Type B pancreatic cell (in vitro differentiated cells): Measurements from ENCODE around the gene CLASP1. TPM values are rescaled to one million over a fixed set of nuclear protein-coding genes. Genes with fewer than 3 reads are reported as not detected.

ENCODE experiments used
- DNase-seq: peaks from one replicate; pipeline ENCODE4 v3.0.0; 2021; ENCODE audit warnings: mixed read lengths; ENCODE audit not compliant: unreplicated experiment; ENCODE audit errors: extremely low spot score
- H3K27ac Mint-ChIP-seq: 2 replicates; pipeline ENCODE4 v1.8.0; 2021; ENCODE audit warnings: mild to moderate bottlenecking, mixed read lengths
- H3K27me3 Mint-ChIP-seq: 2 replicates; pipeline ENCODE4 v1.8.0; 2021; ENCODE audit warnings: mixed read lengths
- H3K36me3 Mint-ChIP-seq: 2 replicates; pipeline ENCODE4 v1.8.0; 2021; ENCODE audit warnings: mixed read lengths
- H3K4me1 Mint-ChIP-seq: one replicate; pipeline ENCODE4 v1.8.0; 2021; ENCODE audit warnings: mixed read lengths; ENCODE audit not compliant: unreplicated experiment
- H3K4me3 Mint-ChIP-seq: 2 replicates; pipeline ENCODE4 v1.8.0; 2021; ENCODE audit warnings: mild to moderate bottlenecking, mixed read lengths
- H3K9me3 Mint-ChIP-seq: 2 replicates; pipeline ENCODE4 v1.8.0; 2021; ENCODE audit warnings: mixed read lengths
- total RNA-seq: library from RNA; stranded (reverse); gene quantifications from 2 replicates; pipeline ENCODE4 v1.2.1, GENCODE V29; 2021; ENCODE audit warnings: low replicate concordance
- TF ChIP-seq, protein P1 (sequence below): fragments of 200-600 bp; sonication (generic); conservative IDR thresholded peaks from 2 replicates; pipeline ENCODE4 v1.5.0; 2021; ENCODE audit warnings: antibody characterized with exemption, mild to moderate bottlenecking

Gene CLASP1
- total RNA-seq, 1 donor from 2014 or later: 74.6 TPM

DNA sequence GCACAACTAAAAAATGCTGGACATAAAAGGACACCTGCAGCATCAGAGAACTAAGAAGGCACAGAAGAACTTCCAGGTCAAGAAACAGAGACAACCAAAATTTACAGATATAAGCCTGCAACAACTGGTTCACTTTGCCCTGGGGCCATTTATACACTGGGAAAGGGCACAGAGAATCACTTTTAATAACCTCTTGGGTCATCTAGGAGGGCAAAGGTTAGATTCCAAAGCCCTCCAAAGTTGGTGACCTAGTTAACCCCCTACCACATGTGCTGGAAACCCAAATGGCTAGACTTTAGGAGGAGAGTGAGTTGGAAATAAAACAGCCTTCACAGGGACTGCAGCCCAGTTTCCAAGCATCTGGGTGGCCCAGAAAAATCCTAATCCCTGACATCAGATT lies 115.3 kb downstream of the CLASP1 start:
- Mint-ChIP-seq H3K27ac (peak overlapping the region; percentile 71), H3K27me3 (no peaks in the 10 kb centered on the region), H3K4me3 (no peak overlapping the region), H3K9me3 (no peaks in the 10 kb centered on the region), H3K36me3 (no peaks in the 10 kb centered on the region), H3K4me1 (peaks cover 32% of the 10 kb centered on the region)
- TF ChIP-seq, protein P1, sequence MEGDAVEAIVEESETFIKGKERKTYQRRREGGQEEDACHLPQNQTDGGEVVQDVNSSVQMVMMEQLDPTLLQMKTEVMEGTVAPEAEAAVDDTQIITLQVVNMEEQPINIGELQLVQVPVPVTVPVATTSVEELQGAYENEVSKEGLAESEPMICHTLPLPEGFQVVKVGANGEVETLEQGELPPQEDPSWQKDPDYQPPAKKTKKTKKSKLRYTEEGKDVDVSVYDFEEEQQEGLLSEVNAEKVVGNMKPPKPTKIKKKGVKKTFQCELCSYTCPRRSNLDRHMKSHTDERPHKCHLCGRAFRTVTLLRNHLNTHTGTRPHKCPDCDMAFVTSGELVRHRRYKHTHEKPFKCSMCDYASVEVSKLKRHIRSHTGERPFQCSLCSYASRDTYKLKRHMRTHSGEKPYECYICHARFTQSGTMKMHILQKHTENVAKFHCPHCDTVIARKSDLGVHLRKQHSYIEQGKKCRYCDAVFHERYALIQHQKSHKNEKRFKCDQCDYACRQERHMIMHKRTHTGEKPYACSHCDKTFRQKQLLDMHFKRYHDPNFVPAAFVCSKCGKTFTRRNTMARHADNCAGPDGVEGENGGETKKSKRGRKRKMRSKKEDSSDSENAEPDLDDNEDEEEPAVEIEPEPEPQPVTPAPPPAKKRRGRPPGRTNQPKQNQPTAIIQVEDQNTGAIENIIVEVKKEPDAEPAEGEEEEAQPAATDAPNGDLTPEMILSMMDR: no peak
- DNase-seq: no peak

GRCh38 chr2:121532894-121533293 lies 116.4 kb downstream of the CLASP1 start:
- no peak for DNase-seq
- no peaks in the 10 kb centered on the region for H3K27me3 Mint-ChIP-seq
- H3K9me3 Mint-ChIP-seq: no peaks in the 10 kb centered on the region
- peaks cover 39% of the 10 kb centered on the region for H3K4me1 Mint-ChIP-seq
- TF ChIP-seq, protein P1: no peak
- H3K4me3 Mint-ChIP-seq: peak overlapping the region; percentile 56
- H3K36me3 Mint-ChIP-seq: no peaks in the 10 kb centered on the region
- H3K27ac Mint-ChIP-seq: peak overlapping the region; percentile 71

DNA sequence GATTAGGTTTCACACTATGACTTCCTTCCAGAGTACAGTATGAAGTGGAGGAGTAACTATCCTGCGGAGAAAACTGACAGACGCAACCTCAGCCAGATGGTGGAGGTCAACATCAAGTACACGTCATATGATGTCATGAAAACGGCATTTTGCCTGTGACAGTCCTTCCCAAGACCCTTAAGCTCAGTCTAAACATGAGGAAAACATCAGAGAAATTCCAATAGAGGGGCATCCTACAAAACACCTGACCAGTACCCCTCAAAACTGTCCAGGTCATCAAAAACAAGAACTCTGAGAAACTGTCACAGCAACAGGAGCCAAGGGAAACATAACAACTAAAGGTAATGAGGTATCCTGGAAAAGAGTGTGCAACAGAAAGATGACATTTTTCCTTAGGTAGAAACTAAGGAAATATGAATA lies 116.9 kb downstream of the CLASP1 start:
- DNase-seq: no peak
- H3K27me3 Mint-ChIP-seq: no peaks in the 10 kb centered on the region
- H3K4me3 Mint-ChIP-seq: peak overlapping the region; percentile 73
- H3K9me3 Mint-ChIP-seq: no peaks in the 10 kb centered on the region
- TF ChIP-seq, protein P1: no peak
- peak overlapping the region; percentile 94 for H3K27ac Mint-ChIP-seq
- H3K36me3 Mint-ChIP-seq: no peaks in the 10 kb centered on the region
- peaks cover 39% of the 10 kb centered on the region for H3K4me1 Mint-ChIP-seq

- Mint-ChIP-seq H3K27me3 (no peaks in the 10 kb centered on the region), H3K4me1 (peaks cover 39% of the 10 kb centered on the region), H3K4me3 (peak overlapping the region; percentile 90), H3K27ac (peak overlapping the region; percentile 94), H3K9me3 (no peaks in the 10 kb centered on the region), H3K36me3 (no peaks in the 10 kb centered on the region)
- TF ChIP-seq, protein P1: no peak
- peak; percentile 83 for DNase-seq
These were observed 119.0 kb downstream of the CLASP1 start for GRCh38 chr2:121530212-121530705.

GRCh38 chr2:121529439-121530211 lies 119.6 kb downstream of the CLASP1 start:
- Mint-ChIP-seq H3K9me3 (no peaks in the 10 kb centered on the region), H3K4me3 (peak overlapping the region; percentile 90), H3K27me3 (no peaks in the 10 kb centered on the region), H3K36me3 (no peaks in the 10 kb centered on the region), H3K27ac (peak overlapping the region; percentile 94), H3K4me1 (peaks cover 39% of the 10 kb centered on the region)
- TF ChIP-seq, protein P1: no peak
- no peak for DNase-seq
